Neural cell (in vitro differentiated cells): ENCODE results near the gene ANKRD6. TPM values are rescaled to one million over a fixed set of nuclear protein-coding genes. Genes with fewer than 3 reads are reported as not detected.

Experiments used
- H2AFZ ChIP-seq: fragments of 200-600, 300-800 bp; sonication (generic), shearing (Covaris generic); 2 replicates; pipeline ENCODE4 v1.6.0; 2014; ENCODE audit warnings: low read depth, mild to moderate bottlenecking, antibody characterized with exemption, low read length, moderate library complexity
- H3F3A ChIP-seq: fragments of 200-600 bp; shearing (Covaris generic); 2 replicates; pipeline ENCODE4 v1.6.1; 2016; ENCODE audit warnings: mild to moderate bottlenecking, moderate library complexity, mixed read lengths, antibody characterized with exemption, low read length; ENCODE audit not compliant: insufficient read depth, poor library complexity, severe bottlenecking
- H3K27ac ChIP-seq: fragments of 200-600, 300-800 bp; sonication (generic), shearing (Covaris generic); 2 replicates; pipeline ENCODE4 v1.5.1; 2014; ENCODE audit warnings: mild to moderate bottlenecking, low read length, moderate library complexity
- H3K27me3 ChIP-seq: fragments of 300-800, 200-600 bp; sonication (generic), shearing (Covaris generic); 2 replicates; pipeline ENCODE4 v1.6.0; 2014; ENCODE audit warnings: mild to moderate bottlenecking, low read depth, low read length, moderate library complexity; ENCODE audit not compliant: insufficient read depth
- H3K36me3 ChIP-seq: fragments of 300-800, 200-600 bp; sonication (generic), shearing (Covaris generic); 2 replicates; pipeline ENCODE4 v1.5.1; 2014; ENCODE audit warnings: mild to moderate bottlenecking, antibody characterized with exemption, low read length, moderate library complexity; ENCODE audit not compliant: insufficient read depth
- H3K4me2 ChIP-seq: fragments of 300-800, 200-600 bp; sonication (generic), shearing (Covaris generic); 2 replicates; pipeline ENCODE4 v1.6.0; 2014; ENCODE audit warnings: mild to moderate bottlenecking, low read length
- H3K4me3 ChIP-seq: fragments of 300-800, 200-600 bp; sonication (generic), shearing (Covaris generic); 2 replicates; pipeline ENCODE4 v1.5.1; 2014; ENCODE audit warnings: mild to moderate bottlenecking, low read length, moderate library complexity
- H3K79me2 ChIP-seq: fragments of 200-600 bp; shearing (Covaris generic); replicated peaks from 2 replicates; pipeline ENCODE4 v1.6.0; 2014; ENCODE audit warnings: mild to moderate bottlenecking, low read length, moderate library complexity; ENCODE audit not compliant: insufficient read depth
- H3K9ac ChIP-seq: fragments of 300-800, 200-600 bp; sonication (generic), shearing (Covaris generic); 2 replicates; pipeline ENCODE4 v1.6.1; 2016; ENCODE audit warnings: mild to moderate bottlenecking, low read length, mixed read lengths
- H3K9me2 ChIP-seq: fragments of 200-600 bp; shearing (Covaris generic); 2 replicates; pipeline ENCODE4 v1.6.1; 2016; ENCODE audit warnings: mild to moderate bottlenecking, low read length, mixed read lengths; ENCODE audit not compliant: insufficient read depth
- H3K9me3 ChIP-seq: fragments of 200-600, 300-800 bp; sonication (generic), shearing (Covaris generic); 2 replicates; pipeline ENCODE4 v1.6.1; 2016; ENCODE audit warnings: mild to moderate bottlenecking, mixed run types, low read length, moderate library complexity, mixed read lengths
- H4K20me1 ChIP-seq: fragments of 200-600 bp; shearing (Covaris generic); 2 replicates; pipeline ENCODE4 v1.6.1; 2016; ENCODE audit warnings: mild to moderate bottlenecking, mixed run types; ENCODE audit not compliant: insufficient read depth
- CTCF ChIP-seq: fragments of 450-650 bp; IDR thresholded peaks from 2 replicates; pipeline ENCODE4 v1.5.1; 2014; ENCODE audit warnings: antibody characterized with exemption, mild to moderate bottlenecking, moderate library complexity; ENCODE audit not compliant: poor library complexity, severe bottlenecking
- EP300 ChIP-seq: fragments of 450-650 bp; conservative IDR thresholded peaks from 2 replicates; pipeline ENCODE4 v1.6.1; 2014; ENCODE audit warnings: antibody characterized with exemption, mild to moderate bottlenecking, moderate library complexity; ENCODE audit not compliant: poor library complexity, severe bottlenecking
- EZH2 ChIP-seq: fragments of 200-600, 300-800 bp; shearing (Covaris generic), sonication (generic); IDR thresholded peaks from 2 replicates; pipeline ENCODE4 v1.6.1; 2014; ENCODE audit warnings: antibody characterized with exemption, low read length, borderline replicate concordance, mild to moderate bottlenecking; ENCODE audit not compliant: insufficient read depth, poor library complexity, severe bottlenecking
- MXI1 ChIP-seq: fragments of 450-650 bp; conservative IDR thresholded peaks from 2 replicates; pipeline ENCODE4 v1.6.1; 2014; ENCODE audit warnings: antibody characterized with exemption, mild to moderate bottlenecking; ENCODE audit not compliant: poor library complexity, severe bottlenecking
- POLR2AphosphoS5 ChIP-seq: IDR thresholded peaks from 2 replicates; pipeline ENCODE4 v1.6.1; 2012
- RAD21 ChIP-seq: fragments of 450-650 bp; conservative IDR thresholded peaks from 2 replicates; pipeline ENCODE4 v1.6.1; 2014; ENCODE audit warnings: antibody characterized with exemption, mild to moderate bottlenecking, moderate library complexity
- REST ChIP-seq: IDR thresholded peaks from 2 replicates; pipeline ENCODE4 v1.6.1; 2012; ENCODE audit warnings: borderline replicate concordance
- SMC3 ChIP-seq: fragments of 450-650 bp; conservative IDR thresholded peaks from 2 replicates; pipeline ENCODE4 v1.6.1; 2014; ENCODE audit warnings: antibody characterized with exemption, mild to moderate bottlenecking, moderate library complexity; ENCODE audit not compliant: poor library complexity
- TAF1 ChIP-seq: IDR thresholded peaks from 2 replicates; pipeline ENCODE4 v1.6.1; 2012; ENCODE audit warnings: low read depth
- polyA plus RNA-seq: library from polyadenylated mRNA; depleted of rRNA; stranded (reverse); fragments of >200 nt; gene quantifications from 2 replicates; pipeline ENCODE4 v1.2.3, GENCODE V29; 2014

Gene ANKRD6
- polyA plus RNA-seq, 1 donor from 2014 or later, result 43.5 TPM

- no peaks in the 10 kb centered on the region for H3F3A ChIP-seq
Observed at GRCh38 chr6:89591745-89592144, 158.8 kb downstream of the ANKRD6 start.

GRCh38 chr6:89596056-89596455, 163.1 kb downstream of the ANKRD6 start:
- Histone ChIP-seq H3K79me2 (no peaks in the 10 kb centered on the region), H3K4me2 (no peak overlapping the region), H3K9me3 (no peaks in the 10 kb centered on the region), H3K9ac (no peak overlapping the region), H3K4me3 (no peak overlapping the region), H3K36me3 (no peaks in the 10 kb centered on the region), H3F3A (no peaks in the 10 kb centered on the region), H2AFZ (no peak overlapping the region), H4K20me1 (no peaks in the 10 kb centered on the region), H3K27me3 (no peaks in the 10 kb centered on the region), H3K9me2 (no peaks in the 10 kb centered on the region), H3K27ac (no peak overlapping the region)
- TF ChIP-seq SMC3 (no peak), CTCF (no peak), EP300 (no peak), TAF1 (no peak), REST (no peak), RAD21 (no peak), POLR2AphosphoS5 (no peak), EZH2 (no peak), MXI1 (no peak)

More at GRCh38 chr6:89591745-89592144, 158.8 kb downstream of the ANKRD6 start:
- Histone ChIP-seq H3K4me2 (no peak overlapping the region), H3K9me2 (no peaks in the 10 kb centered on the region), H3K9me3 (no peaks in the 10 kb centered on the region), H3K36me3 (no peaks in the 10 kb centered on the region), H3K27ac (no peak overlapping the region), H3K4me3 (no peak overlapping the region), H3K27me3 (no peaks in the 10 kb centered on the region), H3K9ac (no peak overlapping the region), H2AFZ (no peak overlapping the region), H3K79me2 (no peaks in the 10 kb centered on the region), H4K20me1 (no peaks in the 10 kb centered on the region)
- TF ChIP-seq REST, result no peak
- no peak for TF ChIP-seq SMC3
- no peak for TF ChIP-seq POLR2AphosphoS5
